GM23248 (cell line): Measurements from ENCODE around the gene METTL21C.

ENCODE experiments used
- EZH2 ChIP-seq: fragments of 200-600 bp; sonication (generic); IDR thresholded peaks from 2 replicates; pipeline ENCODE4 v1.6.1; 2018; ENCODE audit warnings: antibody characterized with exemption, mild to moderate bottlenecking; ENCODE audit not compliant: insufficient read depth, poor library complexity, severe bottlenecking
- EZH2phosphoT487 ChIP-seq: fragments of 200-600 bp; sonication (generic); IDR thresholded peaks from 2 replicates; pipeline ENCODE4 v1.6.1; 2018; ENCODE audit warnings: antibody characterized with exemption, moderate library complexity, mild to moderate bottlenecking, low read depth; ENCODE audit not compliant: insufficient read depth

DNA sequence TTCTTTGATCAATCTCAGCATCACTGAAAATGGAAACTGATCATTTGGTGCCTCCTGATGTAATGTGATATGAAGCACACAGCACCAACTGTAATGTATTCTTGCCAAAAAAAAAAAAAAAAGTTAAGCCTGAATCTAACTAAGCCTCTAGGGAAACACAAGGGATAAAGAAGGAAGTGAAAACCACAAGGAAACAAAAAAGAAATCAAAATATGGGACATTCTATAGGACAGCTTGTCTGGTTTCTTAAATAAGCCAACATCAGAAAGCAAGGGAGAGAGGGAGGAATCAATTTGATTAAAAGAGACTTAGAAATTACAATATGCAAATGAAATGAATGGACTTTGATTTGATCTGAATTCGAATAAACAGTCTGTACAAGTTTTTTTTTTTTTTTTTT lies 20.6 kb upstream of the METTL21C start:
- TF ChIP-seq EZH2phosphoT487 (no peak), EZH2 (no peak)
